Uterus (tissue), 2 donors: ENCODE results near the gene COQ6.

Experiments
- CTCF ChIP-seq, 4 experiments: fragments of 200-600 bp in 2 of 4; fragments of 450-650 bp in 2 of 4; sonication (generic) in 2 of 4; IDR thresholded peaks; one replicate each; pipeline ENCODE4 v1.5.1; 2016 to 2019; ENCODE audit warnings: antibody characterized with exemption in 4 of 4, mild to moderate bottlenecking in 2 of 4, moderate library complexity in 1 of 4
- POLR2A ChIP-seq, 2 donors: fragments of 450-650 bp; IDR thresholded peaks; one replicate each; pipeline ENCODE4 v1.6.1; 2016; ENCODE audit warnings: antibody characterized with exemption in 2 of 2, mild to moderate bottlenecking in 1 of 2, moderate library complexity in 1 of 2

- TF ChIP-seq CTCF (IDR thresholded peaks at IDR 0.05) (no peak), POLR2A (IDR thresholded peaks at IDR 0.05) (no peak)
Observed at GRCh38 chr14:73924337-73924736, 25.8 kb upstream of the COQ6 start.
